T-helper 2 cell treated with Interferon-gamma antibody and Interleukin-4, amounts not matched to agents 100 ng/mL and 5 ng/mL, for 36 hours (primary cell): ENCODE measurements around the gene ADCY6. TPM values are rescaled to one million over a fixed set of nuclear protein-coding genes. Genes with fewer than 3 reads are reported as not detected.
"Not testable (repeated sequence)": the region's sequence is repeated elsewhere in the genome, so short reads cannot be mapped to it uniquely, and the experiment has no call there.

Experiments
- intact Hi-C: fragments of 100-400 bp; cut with micrococcal nuclease; formaldehyde crosslinking; loops from one replicate; pipeline ENCODE4 v1.15.1; 2023
- total RNA-seq: library from RNA; stranded (reverse); gene quantifications from 2 replicates; pipeline ENCODE4 v1.2.3, GENCODE V29; 2022

Gene ADCY6
- total RNA-seq, 1 donor from 2014 or later = 0.09 TPM

DNA sequence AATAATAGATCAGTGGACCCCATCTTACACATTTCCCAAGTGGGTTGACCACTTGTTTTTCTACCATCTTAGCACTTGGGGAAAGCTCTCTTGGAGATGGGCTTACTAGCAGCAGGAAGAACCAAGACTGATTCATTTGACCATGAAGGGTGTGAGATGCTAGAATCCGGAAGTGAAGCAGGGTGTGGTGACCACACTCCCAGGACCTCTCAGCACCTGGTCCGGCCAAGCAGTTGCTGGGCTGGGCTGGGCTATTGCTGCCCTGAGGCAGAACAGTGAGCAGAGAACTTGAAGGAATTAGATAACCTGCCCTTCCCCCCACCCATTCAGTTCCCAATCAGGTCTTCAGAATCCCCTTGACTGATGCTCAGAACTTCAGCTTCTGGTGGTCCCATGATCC lies 24.4 kb downstream of the ADCY6 start:
- intact Hi-C loops = no loop called here

DNA sequence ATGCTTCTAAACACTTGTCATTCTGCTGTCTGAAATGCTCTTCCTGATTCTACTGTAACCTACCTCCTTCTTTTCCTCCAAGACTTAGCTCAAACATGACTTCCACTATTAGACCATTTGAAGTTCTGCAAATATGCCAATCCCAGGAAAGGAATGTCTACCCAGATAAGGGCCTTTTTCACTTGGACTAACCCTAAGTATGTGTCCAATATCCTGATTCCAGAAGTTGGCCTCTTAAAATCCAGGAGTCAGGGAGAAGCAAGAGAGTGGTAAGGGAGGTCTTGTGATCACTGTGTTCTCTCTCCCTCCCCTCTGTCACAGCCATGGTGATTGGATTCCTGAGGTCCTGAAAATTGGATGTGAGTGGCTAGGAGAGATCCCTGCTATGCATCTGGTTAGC lies 30.2 kb downstream of the ADCY6 start:
- intact Hi-C loops = no loop called here

DNA sequence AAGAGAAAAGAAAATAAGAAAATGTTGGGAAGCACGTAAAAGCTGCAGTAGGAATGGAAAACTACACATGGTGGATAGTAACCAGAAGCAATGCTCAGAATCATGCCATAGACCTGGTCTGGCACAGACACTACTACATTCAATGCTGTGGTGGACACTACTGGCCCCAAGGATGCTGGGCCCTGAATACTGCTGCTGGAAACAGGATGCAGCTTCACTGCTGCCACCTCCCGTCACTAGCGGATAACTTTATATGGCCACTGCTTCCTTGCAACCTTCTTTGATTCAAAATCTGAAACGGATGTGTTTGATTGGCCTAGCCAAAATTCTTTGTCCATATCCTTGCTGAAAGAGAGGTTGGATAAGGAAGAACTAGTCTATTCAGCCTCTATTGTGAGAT lies 30.7 kb downstream of the ADCY6 start:
- intact Hi-C loops = no loop called here

DNA sequence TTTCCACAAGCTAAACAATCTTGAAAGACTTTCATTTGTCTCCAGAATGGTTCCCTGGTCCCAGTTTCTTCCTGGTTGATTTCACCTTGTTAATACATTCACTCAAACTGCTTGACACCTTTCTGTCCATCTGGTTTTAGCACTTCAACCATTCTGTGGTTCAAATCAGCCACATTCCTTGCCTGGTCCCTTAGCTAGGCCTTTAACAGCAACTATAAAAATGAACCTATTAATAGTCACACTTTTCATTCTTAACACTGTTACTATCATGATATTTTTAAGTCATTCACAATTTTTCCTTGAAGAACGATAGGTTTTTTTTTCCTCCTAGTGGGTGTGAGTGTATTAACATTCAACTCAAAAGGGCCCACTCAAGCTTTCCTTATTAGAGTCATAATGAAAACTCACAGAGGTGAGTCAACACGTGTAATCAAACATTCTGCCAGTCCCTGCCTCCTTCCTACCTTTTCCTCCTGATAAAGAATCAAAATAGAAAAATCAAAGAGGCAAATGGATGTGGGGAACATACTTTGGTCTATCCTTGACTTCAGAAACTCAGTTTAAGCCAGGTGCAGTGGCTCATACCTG lies 38.0 kb downstream of the ADCY6 start:
- intact Hi-C loops = no loop called here

DNA sequence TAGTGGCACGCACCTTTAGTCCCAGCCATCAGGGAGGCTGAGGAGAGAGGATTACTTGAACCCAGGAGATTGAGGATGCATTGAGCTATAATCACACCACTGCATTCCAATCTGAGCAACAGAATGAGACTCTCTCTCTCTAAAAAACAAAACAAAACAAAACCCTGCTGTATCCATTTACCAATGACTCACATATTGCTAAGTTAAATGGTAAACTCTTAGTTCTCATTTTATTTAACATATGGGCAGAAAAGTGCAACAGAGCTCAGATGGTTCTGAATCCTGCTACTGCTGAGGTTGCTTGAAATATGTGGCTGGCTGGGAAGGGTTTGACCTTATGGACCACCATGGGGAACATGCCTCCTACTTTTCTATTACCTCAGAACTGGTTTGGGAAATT lies 38.7 kb downstream of the ADCY6 start:
- intact Hi-C loops = no loop called here

DNA sequence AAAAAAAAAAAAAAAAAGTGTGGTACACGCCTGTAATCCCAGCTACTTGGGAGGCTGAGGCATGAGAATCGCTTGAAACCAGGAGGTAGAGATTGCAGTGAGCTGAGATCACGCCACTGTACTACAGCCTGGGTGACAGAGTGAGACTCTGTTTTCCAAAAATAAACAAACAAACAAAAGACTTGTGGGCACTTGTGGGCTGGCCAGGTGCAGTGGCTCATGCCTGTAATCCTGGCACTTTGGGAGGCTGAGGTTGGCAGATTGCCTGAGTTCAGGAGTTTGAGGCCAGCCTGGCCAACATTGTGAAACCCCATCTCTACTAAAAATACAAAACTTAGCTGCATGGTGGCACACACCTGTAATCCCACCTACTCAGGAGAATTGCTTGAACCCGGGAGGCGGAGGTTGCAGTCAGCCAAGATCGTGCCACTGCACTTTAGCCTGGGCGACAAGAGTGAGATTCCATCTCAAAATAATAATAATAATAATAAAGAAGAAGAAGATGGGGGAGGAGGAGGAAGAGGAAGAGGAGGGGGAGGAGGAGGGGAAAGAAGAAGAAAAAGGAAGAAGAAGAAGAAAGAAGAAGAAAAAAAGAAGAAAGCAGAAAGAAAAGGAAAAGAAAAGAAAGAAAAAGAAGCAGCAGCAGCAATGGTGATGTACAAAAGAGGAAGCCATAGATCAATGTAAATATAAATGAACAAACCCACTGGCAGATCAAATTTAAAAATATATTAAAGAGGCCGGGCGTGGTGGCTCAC lies 44.5 kb downstream of the ADCY6 start:
- intact Hi-C loops = no loop called here

DNA sequence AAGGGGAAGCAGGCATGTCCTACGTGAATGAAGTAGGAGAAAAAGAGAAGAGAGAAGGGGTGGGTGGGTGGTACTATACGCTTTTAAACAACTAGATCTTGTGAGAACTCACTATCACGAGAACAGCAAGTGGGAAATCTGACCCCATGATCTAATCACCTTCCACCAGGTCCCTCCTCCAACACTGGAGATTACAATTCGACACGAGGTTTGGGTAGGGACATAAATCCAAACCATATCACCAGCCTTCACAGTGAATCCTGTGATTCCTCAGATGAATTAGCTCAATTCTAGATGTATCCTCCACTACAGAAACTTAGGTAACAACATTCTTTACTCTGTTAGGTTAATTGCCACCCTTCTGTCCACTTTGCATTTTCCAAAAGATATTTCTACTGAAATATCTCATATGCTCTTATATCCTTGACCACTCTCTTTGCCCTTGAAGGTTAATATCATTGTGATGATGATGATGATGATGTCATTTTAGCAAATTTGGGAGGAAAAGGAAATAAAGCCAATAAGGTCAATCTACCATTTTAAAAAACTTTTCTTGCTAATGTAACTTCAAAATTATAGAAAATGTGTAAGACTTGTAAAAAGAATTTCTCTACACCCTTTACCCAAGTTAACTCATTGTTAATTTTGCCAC lies 49.1 kb downstream of the ADCY6 start:
- intact Hi-C loops = no loop called here

DNA sequence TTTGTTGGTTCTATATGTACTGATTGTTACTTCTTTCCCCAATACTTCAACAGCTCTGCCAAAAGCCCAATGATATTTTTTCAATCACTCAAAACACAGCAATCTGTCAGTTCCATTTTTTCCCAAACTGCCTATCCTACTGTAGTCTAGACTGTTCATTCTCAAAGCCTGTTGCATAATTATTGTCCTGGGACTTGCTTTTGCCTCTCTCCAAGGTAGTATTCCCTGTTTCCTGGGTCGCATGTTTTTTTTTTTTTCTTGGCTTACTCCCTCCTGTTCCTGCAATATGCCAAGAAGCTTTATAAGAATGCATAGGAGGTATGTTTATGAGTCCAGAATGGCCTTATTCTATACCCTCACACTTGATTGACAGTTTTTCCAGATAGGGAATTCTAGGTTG lies 52.4 kb downstream of the ADCY6 start:
- intact Hi-C loops = no loop called here

DNA sequence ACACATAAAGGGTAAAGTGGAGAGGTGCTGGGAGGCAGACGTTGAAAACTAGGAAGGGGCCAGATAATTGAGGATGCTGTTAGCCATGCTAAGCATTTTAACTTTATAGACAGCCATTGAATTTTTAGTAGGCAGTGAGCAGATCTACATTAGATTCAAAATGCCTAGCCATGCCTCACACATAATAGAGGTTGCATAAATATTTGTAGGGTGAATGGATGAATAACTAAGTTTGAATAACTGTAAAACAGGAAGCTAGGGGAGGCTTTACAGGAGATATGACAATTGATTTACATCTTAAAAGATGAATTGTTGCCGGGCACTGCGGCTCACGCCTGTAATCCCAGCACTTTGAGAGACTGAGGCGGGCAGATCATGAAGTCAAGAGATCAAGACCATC lies 60.1 kb downstream of the ADCY6 start:
- intact Hi-C loops = no loop called here

DNA sequence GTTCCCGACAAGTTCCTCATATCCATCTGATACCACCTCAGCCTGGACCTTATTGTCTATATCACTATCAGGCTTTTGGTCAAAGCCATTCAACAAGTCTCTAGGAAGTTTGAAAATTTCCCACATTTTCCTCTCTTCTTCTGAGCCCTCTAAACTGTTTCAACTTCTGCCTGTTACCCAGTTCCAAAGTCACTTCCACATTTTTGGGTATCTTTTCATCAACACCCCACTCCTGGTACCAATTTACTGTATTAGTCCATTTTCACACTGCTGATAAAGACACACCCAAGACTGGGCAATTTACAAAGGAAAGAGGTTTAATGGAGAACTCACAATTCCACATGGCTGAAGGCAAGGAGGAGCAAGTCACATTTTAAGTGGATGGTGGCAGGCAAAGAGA lies 68.2 kb downstream of the ADCY6 start:
- intact Hi-C loops = not testable (repeated sequence)

DNA sequence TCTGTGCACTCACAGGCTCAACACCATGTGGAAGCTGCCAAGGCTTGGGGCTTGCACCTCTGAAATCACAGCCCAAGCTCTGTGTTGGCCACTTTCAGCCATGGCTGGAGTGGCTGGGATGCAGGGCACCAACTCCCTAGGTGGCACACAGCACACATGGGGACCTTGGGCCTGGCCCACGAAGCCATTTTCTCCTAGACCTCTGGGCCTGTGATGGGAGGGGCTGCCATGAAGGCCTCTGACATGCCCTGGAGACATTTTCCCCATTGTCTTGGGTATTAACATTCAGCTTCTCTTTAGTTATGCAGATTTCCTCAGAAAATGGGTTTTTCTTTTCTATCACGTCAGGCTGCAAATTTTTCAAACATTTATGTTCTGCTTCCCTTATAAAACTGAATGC lies 68.7 kb downstream of the ADCY6 start:
- intact Hi-C loops = not testable (repeated sequence)

DNA sequence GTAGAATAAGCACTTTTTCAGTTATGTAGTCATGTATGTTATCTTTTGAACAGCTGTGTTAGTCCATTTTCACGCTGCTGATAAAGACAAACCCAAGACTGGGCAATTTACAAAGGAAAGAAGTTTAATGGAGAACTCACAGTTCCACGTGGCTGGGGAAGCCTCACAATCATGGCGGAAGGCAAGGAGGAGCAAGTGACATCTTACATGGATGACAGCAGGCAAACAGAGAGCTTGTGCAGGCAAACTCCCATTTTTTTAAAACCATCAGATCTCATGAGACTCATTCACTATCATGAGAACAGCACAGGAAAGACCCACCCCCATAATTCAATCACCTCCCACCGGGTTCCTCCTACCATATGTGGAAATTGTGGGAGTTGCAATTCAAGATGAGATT lies 69.9 kb downstream of the ADCY6 start:
- intact Hi-C loops = not testable (repeated sequence)

DNA sequence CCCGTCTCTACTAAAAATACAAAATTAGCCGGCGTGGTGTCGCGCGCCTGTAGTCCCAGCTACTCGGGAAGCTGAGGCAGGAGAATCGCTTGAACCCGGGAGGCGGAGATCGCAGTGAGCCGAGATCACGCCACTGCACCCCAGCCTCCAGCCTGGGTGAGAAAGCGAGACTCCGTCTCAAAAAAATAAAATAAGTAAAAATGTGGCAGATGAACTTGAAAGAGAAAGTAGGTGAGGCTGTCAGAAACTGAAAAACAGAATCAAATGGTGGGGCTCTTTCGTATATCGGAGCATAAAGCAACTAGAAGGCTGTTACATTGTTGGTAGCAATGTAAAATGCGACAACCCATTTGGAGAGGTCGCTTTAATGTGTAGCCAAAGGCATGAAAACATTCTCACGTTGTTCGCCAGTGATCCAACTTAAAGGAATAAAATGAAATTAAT lies 71.6 kb downstream of the ADCY6 start:
- intact Hi-C loops = no loop called here

DNA sequence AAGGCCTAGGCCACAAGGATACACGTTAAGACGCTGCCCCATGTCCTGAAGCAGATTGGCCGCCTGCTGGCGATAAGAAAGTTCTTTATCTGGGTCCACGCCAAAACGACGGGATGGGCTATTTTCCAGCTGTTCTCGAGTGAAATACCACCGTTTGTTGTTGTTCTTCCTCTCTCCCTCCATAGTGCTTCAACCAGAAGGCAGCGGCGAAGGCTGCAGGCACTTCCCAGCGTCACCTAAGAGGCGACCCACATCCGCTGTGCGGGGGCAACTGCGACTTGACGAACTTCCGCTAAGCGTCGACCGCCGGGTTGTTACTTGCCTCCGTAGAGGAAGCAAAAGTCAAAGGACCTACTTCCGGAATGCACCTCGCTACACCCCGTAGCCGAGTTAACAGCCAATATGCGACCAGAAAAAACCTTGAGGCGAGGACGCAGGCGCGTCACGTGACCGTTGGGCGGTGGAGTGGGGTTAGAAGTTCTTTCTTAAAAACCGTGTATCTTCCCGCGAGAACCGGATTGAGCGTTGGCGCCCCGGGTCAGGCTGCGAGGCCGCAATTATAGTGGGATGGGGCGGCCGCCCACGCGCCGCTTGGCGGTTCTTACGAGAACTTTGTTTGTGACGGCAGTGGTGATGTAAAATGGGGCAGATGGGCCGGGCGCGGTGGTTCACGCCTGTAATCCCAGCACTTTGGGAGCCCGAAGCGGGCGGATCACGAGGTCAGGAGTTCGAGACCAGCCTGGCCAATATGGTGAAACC lies 72.2 kb downstream of the ADCY6 start, which contains the start of gene CCNT1:
TSS of gene CCNT1 (minus strand) at position 215 of the 759 bp plus-strand sequence. CDS start at position 183, 32 bp downstream.
- intact Hi-C loops = loop anchor here (1.0 kb wide), 5 partner anchors 34 to 611 kb away; partner anchors contain the start of genes ASB8, DDX23 and KANSL2

Other genes starting within 250 kb of the ADCY6 start
- gene LALBA, start 219.0 kb downstream of the ADCY6 start, total RNA-seq = not detected in 2 replicates
- gene KANSL2, start 106.9 kb downstream of the ADCY6 start, total RNA-seq = 42.0 and 47.4 TPM in 2 replicates
- gene CCNT1, start 72.4 kb downstream of the ADCY6 start, total RNA-seq = 53.8 and 56.1 TPM in 2 replicates
- 7.1 and 10.4 TPM in 2 replicates for gene CACNB3, start 29.4 kb upstream of the ADCY6 start, total RNA-seq
- gene DDX23, start 63.1 kb upstream of the ADCY6 start, total RNA-seq = 120 and 132 TPM in 2 replicates
- gene RND1, start 76.8 kb upstream of the ADCY6 start, total RNA-seq = 1.6 and 1.7 TPM in 2 replicates
- 55.9 and 59.9 TPM in 2 replicates for gene FKBP11, start 136.4 kb upstream of the ADCY6 start, total RNA-seq
- gene ARF3, start 168.4 kb upstream of the ADCY6 start, total RNA-seq = 126 TPM in 2 replicates
- 1.2 and 1.9 TPM in 2 replicates for gene WNT10B, start 182.6 kb upstream of the ADCY6 start, total RNA-seq
- gene WNT1, start 189.2 kb upstream of the ADCY6 start, total RNA-seq = not detected in 2 replicates
- gene DDN, start 210.3 kb upstream of the ADCY6 start, total RNA-seq = 0.16 and 0.23 TPM in 2 replicates
- gene PRKAG1, start 229.7 kb upstream of the ADCY6 start, total RNA-seq = 66.7 and 73.8 TPM in 2 replicates